DOHH2 (cell line): ENCODE data around the gene RAPGEF1.

Experiments used
- CTCF ChIP-seq: fragments of 200-600 bp; sonication (generic); IDR thresholded peaks from one replicate; pipeline ENCODE4 v1.5.1; 2014; ENCODE audit warnings: antibody characterized with exemption, mild to moderate bottlenecking, low read depth, low read length; ENCODE audit not compliant: poor library complexity, severe bottlenecking
- EZH2phosphoT487 ChIP-seq: fragments of 200-600 bp; sonication (generic); IDR thresholded peaks from 2 replicates; pipeline ENCODE4 v1.6.1; 2017; ENCODE audit warnings: borderline replicate concordance, mild to moderate bottlenecking, antibody characterized with exemption, low read length, moderate library complexity, mixed read lengths

GRCh38 chr9:131677049-131677443, 62.8 kb downstream of the RAPGEF1 start:
- TF ChIP-seq CTCF (no peak), EZH2phosphoT487 (no peak)
